Heart left ventricle (tissue), 13 donors: ENCODE results near the gene RNPS1.

Source experiments
- CTCF ChIP-seq, 12 donors: fragments of 200-600 bp; sonication (generic) in 4 of 12; IDR thresholded peaks; one replicate each; pipeline versions ENCODE4 v1.5.0 to v1.8.0; 2018 to 2022; ENCODE audit warnings: antibody characterized with exemption in 12 of 12, mild to moderate bottlenecking in 5 of 12
- POLR2A ChIP-seq, 2 donors: fragments of 450-650 bp; IDR thresholded peaks; one replicate each; pipeline ENCODE4 v1.6.1; 2017; ENCODE audit warnings: antibody characterized with exemption in 2 of 2, mild to moderate bottlenecking in 2 of 2, moderate library complexity in 2 of 2
- donor health status: ischemic (EF 13 %, LVEDD 7.1; RV severe dilation, severe dysfunction).
- donor health status: DM: no; HTN: yes; CAD: no.
- donor health status: DM: no; HTN: no; CAD: no.
- donor health status: ischemic (EF 25% LVEDD 6.9; RV normal size, moderate dysfunction).
- donor health status: ischemic (EF 25% LVEDD 5.7; RV mildly dilated, moderate dysfunction).
- donor health status: ischemic (EF 35%, LVEDD 5.7; RV mildly dilated, moderate dysfunction).
- donor health status: nonischemic (EF 11% LVEDD 7.7; RV severe dilation, severe dysfunction).
- donor health status: DM: yes; HTN: yes; CAD: no.
- donor health status: PGD.
- donor health status: ischemic (EF 29% LVEDD 5.4; RV normal size, mild dysfunction).
- donor health status: nonischemic (EF 23%, LVEDD 6.1; RV moderate dilation, normal function).

DNA sequence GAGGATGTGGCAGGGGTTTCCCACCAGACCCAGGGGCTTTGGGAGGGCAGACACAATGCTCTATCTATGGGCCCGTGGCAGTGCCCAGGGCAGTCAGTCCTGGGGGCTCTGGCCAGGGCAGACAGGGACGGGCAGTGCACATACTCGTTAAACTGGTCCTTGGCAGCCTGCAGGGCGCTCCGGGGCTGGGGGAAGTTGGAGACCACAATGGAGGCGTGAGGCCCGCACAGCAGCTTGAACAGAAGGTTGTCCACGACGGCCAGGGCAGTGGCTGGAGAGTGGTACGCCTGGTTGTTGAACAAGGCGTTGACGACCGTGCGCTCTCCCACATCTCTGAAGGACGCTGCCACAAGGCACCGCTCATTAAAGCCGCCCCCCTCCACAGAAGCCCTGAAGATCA, 18.6 kb upstream of the RNPS1 start:
- TF ChIP-seq CTCF (IDR thresholded peaks at IDR 0.05) (no peak), POLR2A (IDR thresholded peaks at IDR 0.05) (no peak)
